OCI-LY7 (cell line): ENCODE results near the gene FAM89B. TPM values are rescaled to one million over a fixed set of nuclear protein-coding genes. Genes with fewer than 3 reads are reported as not detected.

Experiments
- BruUV-seq: library from RNA; stranded (reverse); fragments of 400-500 nt; replicated peaks from 2 replicates; lab custom pipeline; 2021; lab: Mats Ljungman, UMichigan
- CTCF ChIA-PET: fragments of 300-600 bp; sonication (Branson Sonifier 250); formaldehyde crosslinking; loops from one replicate; lab custom pipeline; 2022; ENCODE audit warnings: antibody characterized with exemption; ENCODE audit not compliant: unreplicated experiment; lab: Charles Lee
- POLR2A ChIA-PET: fragments of 300-600 bp; sonication (Branson Sonifier 250); formaldehyde crosslinking; loops from one replicate; lab custom pipeline; 2022; ENCODE audit warnings: antibody characterized with exemption; lab: Charles Lee
- DNase-seq: peaks from one replicate; pipeline ENCODE4 v3.0.0-alpha.2; 2015; ENCODE audit warnings: low spot score
- H2AFZ ChIP-seq: fragments of 200-600 bp; sonication (generic), shearing (Covaris generic); 2 replicates; pipeline ENCODE4 v1.6.1; 2014; ENCODE audit warnings: mild to moderate bottlenecking, antibody characterized with exemption, low read length, moderate library complexity
- H3K27ac ChIP-seq: fragments of 200-600 bp; sonication (generic); 2 replicates; pipeline ENCODE4 v1.5.1; 2014; ENCODE audit warnings: mixed run types, low read depth, mild to moderate bottlenecking, moderate library complexity, low read length, inconsistent platforms; ENCODE audit not compliant: poor library complexity, severe bottlenecking
- H3K36me3 ChIP-seq: fragments of 200-600 bp; sonication (generic); 2 replicates; pipeline ENCODE4 v1.6.1; 2014; ENCODE audit warnings: mild to moderate bottlenecking, antibody characterized with exemption, low read length, moderate library complexity, mixed read lengths; ENCODE audit not compliant: insufficient read depth
- H3K4me1 ChIP-seq: fragments of 200-600 bp; sonication (generic); 2 replicates; pipeline ENCODE4 v1.5.1; 2014; ENCODE audit warnings: mild to moderate bottlenecking, low read length; ENCODE audit not compliant: insufficient read depth, poor library complexity, severe bottlenecking
- H3K4me2 ChIP-seq: fragments of 200-600 bp; sonication (generic); 2 replicates; pipeline ENCODE4 v1.6.1; 2014; ENCODE audit warnings: mild to moderate bottlenecking, low read length
- H3K4me3 ChIP-seq: fragments of 200-600 bp; sonication (generic); 2 replicates; pipeline ENCODE4 v1.5.1; 2014; ENCODE audit warnings: mild to moderate bottlenecking, low read depth, low read length; ENCODE audit not compliant: poor library complexity, severe bottlenecking
- H3K79me2 ChIP-seq: fragments of 200-600 bp; sonication (generic); 2 replicates; pipeline ENCODE4 v1.6.1; 2016; ENCODE audit warnings: low read depth, mild to moderate bottlenecking, low read length, moderate library complexity, mixed read lengths; ENCODE audit not compliant: insufficient read depth
- H3K9me2 ChIP-seq: fragments of 200-600 bp; sonication (generic); 2 replicates; pipeline ENCODE4 v1.6.1; 2016; ENCODE audit warnings: mild to moderate bottlenecking, low read length, mixed read lengths; ENCODE audit not compliant: insufficient read depth
- H3K9me3 ChIP-seq: fragments of 200-600 bp; sonication (generic); 2 replicates; pipeline ENCODE4 v1.6.1; 2014; ENCODE audit warnings: mild to moderate bottlenecking, mixed run types, low read length, mixed read lengths
- H4K20me1 ChIP-seq: fragments of 200-600 bp; sonication (generic); 2 replicates; pipeline ENCODE4 v1.6.1; 2014; ENCODE audit warnings: mild to moderate bottlenecking, antibody characterized with exemption, low read length, moderate library complexity, mixed read lengths; ENCODE audit not compliant: insufficient read depth
- CTCF ChIP-seq: fragments of 200-600 bp; sonication (generic); conservative IDR thresholded peaks from 2 replicates; pipeline ENCODE4 v1.5.1; 2014; ENCODE audit warnings: mild to moderate bottlenecking, antibody characterized with exemption, low read length, moderate library complexity, mixed read lengths
- EZH2phosphoT487 ChIP-seq: fragments of 200-600 bp; sonication (generic); IDR thresholded peaks from 2 replicates; pipeline ENCODE4 v1.6.1; 2018; ENCODE audit warnings: low read depth, borderline replicate concordance, mild to moderate bottlenecking, mixed run types, antibody characterized with exemption, low read length, moderate library complexity, mixed read lengths
- intact Hi-C: fragments of 100-400 bp; cut with micrococcal nuclease; formaldehyde crosslinking; loops from one replicate; pipeline ENCODE4 v1.10.0; 2022; ENCODE audit not compliant: unreplicated experiment
- total RNA-seq, 2 experiments: library from RNA; depleted of rRNA in 1 of 2; stranded (reverse); fragments of >200 nt in 1 of 2; shearing (Covaris generic) in 1 of 2; gene quantifications; 2 replicates each; pipeline ENCODE4 v1.2.3, GENCODE V29; 2014 to 2022

FAM89B gene
- total RNA-seq, 2 experiments from 2014 or later, result 17.9 to 26.4 TPM

DNA sequence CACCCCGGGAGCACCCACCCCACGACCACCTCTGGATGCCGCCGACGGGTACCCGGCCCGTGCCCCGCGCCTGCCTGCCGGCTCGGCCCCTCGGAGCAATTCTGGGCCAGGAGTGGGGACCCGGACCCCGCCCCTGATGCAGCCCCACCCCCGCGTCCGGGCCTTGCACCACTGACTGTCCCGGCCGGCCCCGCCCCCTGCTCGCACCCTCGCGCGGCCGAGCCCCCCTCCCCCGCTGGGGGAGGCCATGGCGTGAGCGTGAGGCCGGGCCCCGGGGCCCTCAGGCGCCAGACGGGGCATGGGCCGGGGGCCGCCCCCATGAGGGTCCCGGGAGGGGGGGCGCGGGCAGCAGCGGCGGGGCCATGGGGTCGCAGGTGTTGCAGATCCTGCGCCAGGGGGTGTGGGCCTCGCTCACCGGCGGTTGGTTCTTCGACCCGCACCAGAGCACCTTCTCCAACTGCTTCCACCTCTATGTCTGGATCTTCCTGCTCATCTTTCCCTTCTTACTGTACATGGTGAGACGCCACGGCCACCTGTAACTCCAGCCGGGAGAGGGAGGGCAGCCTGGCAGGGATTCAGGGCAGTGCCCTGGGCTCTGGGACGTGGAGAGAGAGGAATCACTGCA is 43.7 kb downstream of the FAM89B start:
- Histone ChIP-seq H3K4me2 (peak overlapping the region; percentile 99), H3K4me3 (peak overlapping the region; percentile 97), H3K9me3 (no peaks in the 10 kb centered on the region), H3K79me2 (peaks cover 50% of the 10 kb centered on the region), H3K4me1 (peaks cover 44% of the 10 kb centered on the region), H3K9me2 (no peaks in the 10 kb centered on the region), H3K27ac (peak overlapping the region; percentile 75), H4K20me1 (no peaks in the 10 kb centered on the region), H3K36me3 (peaks cover 41% of the 10 kb centered on the region), H2AFZ (no peak overlapping the region)
- CTCF ChIA-PET, result interaction anchor here (0.7 to 1.8 kb wide), 2 partner anchors 22 to 28 kb away, joined by 3 to 7 read pairs; partner anchors contain the start of gene SIPA1
- POLR2A ChIA-PET, result interaction anchor here (0.6 to 1.5 kb wide), 8 partner anchors 13 to 499 kb away, joined by 3 to 13 read pairs (median 4); partner anchors contain the start of genes FAM89B and SIPA1
- intact Hi-C loops, result loop anchor here (1.0 to 2.0 kb wide), 5 partner anchors 24 to 242 kb away; partner anchors contain the start of gene CFL1
- no TSS peak for BruUV-seq
- TF ChIP-seq CTCF (no peak), EZH2phosphoT487 (no peak)
- DNase-seq, result peak; percentile 65

DNA sequence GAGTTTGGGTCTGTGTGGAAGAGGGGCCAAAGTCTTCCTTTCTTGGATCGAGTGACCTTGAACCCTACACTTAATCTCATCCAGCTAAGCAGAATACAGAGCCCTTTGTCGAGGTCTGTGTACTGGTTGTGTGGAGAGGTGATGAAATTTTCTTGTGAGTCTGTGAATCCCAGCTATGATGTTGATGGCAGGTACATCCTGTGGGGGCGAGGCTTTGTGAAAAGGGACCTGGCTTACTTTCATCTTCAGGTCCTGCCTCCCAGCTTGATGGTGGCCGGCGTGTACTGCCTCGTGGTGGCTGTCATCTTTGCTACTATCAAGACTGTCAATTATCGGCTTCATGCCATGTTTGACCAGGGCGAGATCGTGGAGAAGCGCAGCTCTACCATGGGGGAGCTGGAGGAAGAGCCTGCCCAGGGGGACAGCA is 44.2 kb downstream of the FAM89B start:
- Histone ChIP-seq H3K4me2 (peak overlapping the region; percentile 99), H3K4me1 (peaks cover 39% of the 10 kb centered on the region), H3K9me2 (no peaks in the 10 kb centered on the region), H2AFZ (no peak overlapping the region), H3K36me3 (peaks cover 47% of the 10 kb centered on the region), H3K79me2 (peaks cover 50% of the 10 kb centered on the region), H4K20me1 (no peaks in the 10 kb centered on the region), H3K27ac (peak overlapping the region; percentile 75), H3K4me3 (peak overlapping the region; percentile 97), H3K9me3 (no peaks in the 10 kb centered on the region)
- peak; percentile 42 for DNase-seq
- CTCF ChIA-PET, result interaction anchor here (0.6 kb wide), 1 partner anchor 102 kb away, joined by 3 read pairs; no protein-coding TSS in a partner anchor
- BruUV-seq, result no TSS peak
- intact Hi-C loops, result no loop called here
- TF ChIP-seq EZH2phosphoT487 (no peak), CTCF (no peak)
- POLR2A ChIA-PET, result interaction anchor here (0.6 kb wide), 2 partner anchors 109 to 498 kb away, joined by 3 read pairs; no protein-coding TSS in a partner anchor
